ENCODE data around the gene CCL18.
"Not testable (repeated sequence)": the region's sequence is repeated elsewhere in the genome, so short reads cannot be mapped to it uniquely, and the experiment has no call there.

Gene CCL18

DNA sequence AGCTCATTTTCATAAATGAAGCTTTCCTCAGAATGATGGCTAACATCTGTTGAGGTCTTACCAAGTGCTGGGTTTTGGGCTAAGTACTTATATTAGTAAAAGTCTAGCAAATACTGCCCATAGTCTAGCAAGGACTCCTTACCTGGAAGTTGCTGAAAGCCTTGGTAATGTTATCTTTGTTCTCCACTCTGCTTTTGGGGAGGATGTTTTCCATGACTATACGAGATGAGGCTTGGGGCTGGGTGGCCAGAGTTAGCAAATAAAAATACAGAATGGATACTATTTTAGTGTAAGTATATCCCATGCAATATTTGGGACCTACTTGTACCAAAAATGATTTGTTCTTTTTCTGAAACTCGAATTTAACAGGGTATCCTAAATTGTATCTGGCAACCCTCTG is 7.7 kb downstream of the CCL18 start:
- DNase-seq (ENCODE audit: low read depth) = no peak

DNA sequence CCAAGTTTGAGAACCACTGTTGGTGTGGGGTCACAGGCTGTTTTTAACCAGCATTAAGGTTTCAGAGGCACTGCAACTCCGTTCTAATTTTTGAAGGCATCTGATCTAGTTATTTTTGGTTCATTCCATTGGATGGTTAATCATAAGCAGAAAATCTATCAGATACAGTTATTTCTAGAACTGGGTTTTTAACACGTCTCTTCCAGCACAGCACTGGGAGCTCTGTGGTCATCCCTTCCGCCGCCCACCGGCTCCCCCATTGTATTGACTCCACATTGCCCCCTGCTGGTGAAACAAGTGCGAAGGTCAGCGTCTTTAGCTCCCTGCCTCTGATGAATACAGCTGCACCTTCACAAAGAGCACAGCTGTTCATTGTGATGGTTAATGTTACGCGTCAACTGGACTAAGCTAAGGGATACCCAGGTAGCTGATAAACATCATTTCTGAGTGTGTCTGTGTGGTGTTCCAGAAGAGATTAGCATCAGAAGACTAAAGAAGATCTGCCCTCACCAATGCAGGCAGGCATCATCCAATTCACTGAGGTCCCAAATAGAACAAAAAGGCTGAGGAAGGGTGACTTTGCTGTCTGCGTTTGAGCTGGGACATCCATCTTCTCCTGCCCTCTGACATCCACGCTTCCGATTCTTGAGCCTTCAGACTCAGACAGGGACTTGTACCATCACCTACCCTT is 8.5 kb downstream of the CCL18 start:
- DNase-seq (ENCODE audit: low read depth) = no peak

DNA sequence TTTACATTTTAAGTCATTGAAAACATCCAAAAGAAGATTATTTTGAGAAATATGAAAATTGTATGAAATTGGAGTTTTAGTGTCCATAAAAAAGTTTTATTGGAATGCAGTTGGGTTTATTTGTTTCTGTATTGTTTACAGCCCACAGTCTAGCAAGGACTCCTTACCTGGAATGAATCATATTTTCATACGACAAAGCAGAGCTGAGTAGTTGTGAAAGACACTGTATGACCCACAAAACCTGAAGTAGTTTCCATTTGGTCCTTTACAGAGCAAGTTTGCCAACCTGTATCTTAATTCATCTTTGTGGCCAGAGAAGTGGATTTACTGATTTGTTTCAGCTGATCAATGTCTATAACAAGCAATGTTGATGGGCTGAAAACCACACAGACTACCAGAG is 10.3 kb downstream of the CCL18 start:
- no peak for DNase-seq (ENCODE audit: low read depth)

DNA sequence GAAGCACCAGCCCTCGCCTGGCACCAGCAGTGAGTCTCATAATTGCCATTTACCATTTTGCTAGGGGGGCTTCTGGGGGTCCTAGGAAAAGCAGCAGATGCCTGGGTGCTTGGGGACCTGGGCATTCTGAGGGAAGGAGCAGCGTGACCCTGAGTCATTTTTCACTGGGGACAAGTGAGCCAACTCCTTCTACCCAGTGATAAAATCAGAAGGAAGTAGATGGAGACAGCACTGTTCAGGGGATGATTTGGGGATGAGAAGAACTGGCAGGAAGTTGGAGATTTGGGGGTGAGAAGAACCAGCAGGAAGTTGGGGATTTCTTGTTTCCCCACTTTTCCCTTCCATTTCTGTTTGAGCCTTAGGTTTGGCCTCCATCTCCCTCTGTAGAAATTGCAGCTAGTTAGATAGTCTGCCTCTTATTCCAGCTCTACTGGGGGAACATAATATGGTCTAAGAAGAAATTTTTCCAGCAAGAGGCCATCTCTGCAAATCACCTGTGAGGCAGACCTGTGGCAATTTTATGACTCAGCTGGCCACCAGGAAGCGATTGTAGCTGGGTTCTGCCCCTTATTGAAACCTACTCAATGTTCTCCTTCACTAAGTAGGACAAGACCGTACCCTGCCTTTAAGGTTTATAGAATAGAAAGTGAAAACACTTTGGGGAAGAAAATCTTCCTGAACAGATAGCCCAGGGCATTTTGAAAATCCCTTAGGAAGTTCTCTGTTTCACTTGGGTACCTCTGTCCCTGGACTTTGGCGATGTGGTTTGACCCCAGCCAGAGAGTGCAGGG is 17.8 kb downstream of the CCL18 start:
- DNase-seq (ENCODE audit: low read depth) = not testable (repeated sequence)

DNA sequence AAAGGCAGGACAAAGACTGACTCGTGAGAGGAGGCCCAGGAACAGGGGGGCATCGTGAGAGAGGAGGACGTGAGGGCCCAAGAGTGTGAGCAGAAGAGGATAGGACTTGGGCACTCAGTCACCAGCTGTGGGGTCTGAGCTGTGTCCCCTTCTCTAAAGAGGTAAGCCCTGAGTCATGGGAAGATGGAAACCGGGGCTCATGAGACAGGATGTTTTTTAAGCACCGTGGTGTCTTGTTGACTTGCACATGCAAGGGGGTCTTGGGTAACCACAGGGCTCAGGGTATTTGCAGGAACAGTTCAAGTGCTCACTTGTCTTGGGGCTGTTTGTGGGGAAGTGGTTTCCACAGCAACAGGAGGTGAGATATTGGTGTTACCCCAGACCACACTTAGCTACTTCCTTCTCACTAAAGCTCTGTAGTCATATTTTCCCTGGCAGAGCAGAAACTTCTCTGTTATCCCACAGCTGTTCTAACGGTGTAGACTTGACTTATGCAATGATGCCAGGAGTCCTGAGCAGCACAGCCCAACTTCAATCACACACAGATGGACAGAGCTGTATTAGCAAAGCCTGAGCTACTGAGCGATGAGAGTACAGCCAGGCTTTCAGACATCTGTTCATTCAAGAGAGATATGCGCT is 18.5 kb downstream of the CCL18 start:
- DNase-seq (ENCODE audit: low read depth) = not testable (repeated sequence)

DNA sequence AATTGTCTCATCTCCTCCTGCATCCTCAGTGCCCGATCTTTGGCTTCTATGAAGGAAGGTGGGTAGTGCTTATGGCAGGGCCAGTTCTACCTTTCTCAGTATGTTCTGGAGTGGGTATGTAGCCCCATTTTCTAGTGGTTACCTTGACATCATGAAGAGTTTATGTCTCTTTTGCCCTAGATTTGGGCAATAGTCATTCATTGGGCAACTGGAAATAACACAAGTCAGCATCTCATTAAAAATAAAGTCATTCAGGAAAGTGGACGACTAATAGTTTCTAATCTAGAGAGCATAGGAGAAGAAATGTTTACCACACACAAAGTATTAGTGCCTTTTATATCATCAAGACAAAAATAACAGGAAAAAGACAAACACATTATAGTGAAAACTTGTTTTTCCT is 19.6 kb downstream of the CCL18 start:
- not testable (repeated sequence) for DNase-seq (ENCODE audit: low read depth)

DNA sequence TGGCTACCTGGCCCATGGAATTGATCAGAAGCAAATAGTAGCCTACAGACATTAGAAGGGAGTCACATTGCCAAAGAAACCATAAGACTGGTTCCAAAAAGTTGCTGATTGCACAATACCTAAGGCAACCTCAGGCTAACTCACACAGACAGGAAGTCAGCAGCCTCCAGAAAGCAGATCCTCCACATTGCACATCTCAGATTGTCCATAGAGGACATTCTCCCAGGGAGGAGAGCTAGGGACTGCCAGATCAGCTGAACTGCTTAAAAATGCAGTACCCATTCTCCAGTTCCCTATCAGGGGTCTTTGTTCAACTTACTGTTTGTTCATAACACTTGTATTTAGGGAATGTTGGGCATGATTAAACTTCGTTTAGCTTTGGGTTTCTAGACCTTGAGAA is 21.7 kb downstream of the CCL18 start:
- DNase-seq (ENCODE audit: low read depth) = no peak

DNA sequence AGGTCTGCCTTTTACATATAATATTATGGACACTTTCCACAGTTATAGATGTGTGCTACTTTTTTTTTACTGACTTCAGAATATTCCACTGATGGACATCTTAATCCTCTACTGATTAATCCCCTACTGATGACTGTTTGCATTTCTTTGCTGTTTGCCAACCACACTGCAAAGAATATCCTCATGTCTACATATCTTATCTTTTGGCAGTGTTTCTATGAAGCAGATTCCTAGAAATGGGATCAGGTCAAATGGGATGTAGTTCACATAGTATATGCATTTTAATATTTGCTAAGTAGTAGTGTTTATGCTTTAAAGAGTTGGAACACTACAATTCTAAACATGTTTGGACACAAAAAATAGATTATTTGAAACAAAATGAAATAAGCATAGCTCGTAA is 22.7 kb downstream of the CCL18 start:
- DNase-seq (ENCODE audit: low read depth) = no peak

DNA sequence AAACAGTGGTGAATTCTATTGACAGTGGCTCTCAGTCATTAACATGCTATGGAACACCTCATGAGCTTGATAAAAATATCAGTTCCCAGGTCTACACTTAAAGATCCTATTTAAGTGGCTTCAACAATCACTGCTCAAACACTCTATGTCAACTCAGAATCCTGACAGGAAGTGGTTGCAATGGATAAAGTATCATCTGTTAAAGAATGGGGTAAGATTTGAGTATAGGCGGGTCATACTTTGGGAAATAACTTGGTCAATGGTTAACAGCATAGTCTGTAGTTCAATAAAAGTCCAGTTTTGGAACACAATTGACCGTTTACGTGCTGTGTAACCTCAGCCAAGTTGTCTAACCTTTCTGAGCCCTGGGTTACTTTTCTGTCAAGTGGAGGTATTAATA is 23.4 kb downstream of the CCL18 start:
- not testable (repeated sequence) for DNase-seq (ENCODE audit: low read depth)

DNA sequence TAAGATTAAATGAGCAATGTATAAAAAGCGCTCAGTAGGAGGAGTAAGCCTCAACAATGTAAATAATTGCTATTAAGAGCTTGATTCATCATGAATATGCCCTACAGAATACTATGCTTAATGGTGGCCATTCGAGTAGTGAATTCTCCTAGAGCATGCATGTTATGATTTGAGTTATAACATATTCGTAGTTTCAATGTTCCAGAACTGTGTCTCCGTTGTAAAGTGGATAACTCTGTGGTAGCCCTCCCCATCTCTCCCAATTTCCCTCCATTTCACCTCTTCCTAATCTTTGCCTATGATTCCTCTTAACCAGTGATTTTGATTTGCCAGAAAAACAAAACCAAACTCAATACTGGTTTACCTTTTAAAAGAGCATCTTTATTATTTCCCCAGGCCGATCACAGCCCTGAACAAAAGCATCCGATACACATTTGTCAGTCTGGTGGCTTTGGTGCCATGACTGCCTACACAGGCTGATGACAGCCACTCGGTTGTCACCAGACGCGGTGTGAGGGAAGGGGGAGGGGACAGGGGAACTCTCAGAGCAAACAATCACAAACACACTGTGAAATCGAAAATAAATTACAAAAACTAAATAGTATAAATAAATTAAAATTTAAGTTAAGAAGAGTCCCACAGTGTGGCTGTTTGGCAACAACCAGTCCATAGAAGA is 24.0 kb downstream of the CCL18 start:
- not testable (repeated sequence) for DNase-seq (ENCODE audit: low read depth)

DNA sequence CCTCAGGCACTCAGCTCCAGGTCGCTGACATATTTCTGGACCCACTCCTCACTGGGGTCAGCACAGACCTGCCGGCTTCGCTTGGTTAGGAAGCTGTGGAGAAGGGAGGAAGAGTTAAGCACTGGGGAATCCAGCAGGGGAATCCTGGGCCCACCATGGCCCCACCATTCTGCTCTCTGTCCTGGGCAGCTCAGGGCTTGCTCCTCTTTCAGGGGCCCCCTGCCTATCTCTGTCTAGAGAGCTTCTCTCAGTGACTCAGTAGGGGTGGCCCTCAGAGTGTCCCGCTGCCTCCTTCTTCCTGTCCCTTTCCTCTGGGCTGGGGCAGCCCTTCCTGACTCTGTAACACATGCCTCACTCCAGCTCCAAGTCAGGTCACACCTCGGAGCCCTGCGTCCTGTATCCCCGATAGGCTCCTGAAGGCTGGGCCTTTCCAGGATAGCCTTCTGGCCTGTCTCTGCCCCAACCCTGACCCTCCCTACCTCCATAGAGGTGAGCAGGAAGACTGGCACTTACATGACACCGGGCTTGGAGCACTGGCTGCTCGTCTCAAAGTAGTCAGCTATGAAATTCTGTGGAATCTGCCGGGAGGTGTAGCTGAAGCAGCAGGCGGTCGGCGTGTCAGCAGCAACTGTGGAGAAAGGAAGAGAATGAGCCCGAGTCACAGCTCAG is 24.7 kb downstream of the CCL18 start:
- DNase-seq (ENCODE audit: low read depth) = no peak

DNA sequence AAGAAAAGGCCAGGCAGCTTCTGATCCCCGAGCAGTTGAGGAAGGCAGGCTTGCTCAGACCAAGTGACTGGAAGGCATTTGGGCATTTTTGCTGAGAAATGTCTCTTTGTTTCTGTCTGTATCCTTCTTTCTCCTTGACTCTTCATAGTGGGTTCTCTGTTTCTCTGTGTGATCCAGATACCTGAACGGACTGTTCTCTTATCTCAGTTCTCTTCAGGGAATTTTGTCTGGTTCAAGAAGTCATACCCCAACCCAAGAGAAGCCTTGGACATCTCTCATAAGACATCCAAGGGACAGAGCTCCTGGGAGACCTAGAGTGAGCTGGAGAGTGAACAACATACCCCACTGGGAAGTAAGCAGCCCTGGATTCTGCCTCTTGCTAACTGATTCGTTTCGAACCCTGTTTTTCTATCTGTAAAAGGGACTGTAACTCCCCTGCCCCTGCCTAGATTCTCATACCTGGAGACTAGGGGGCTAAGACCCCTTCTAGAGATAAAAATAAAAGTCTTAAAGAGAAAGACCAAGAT is 25.3 kb downstream of the CCL18 start:
- DNase-seq (ENCODE audit: low read depth) = no peak

DNA sequence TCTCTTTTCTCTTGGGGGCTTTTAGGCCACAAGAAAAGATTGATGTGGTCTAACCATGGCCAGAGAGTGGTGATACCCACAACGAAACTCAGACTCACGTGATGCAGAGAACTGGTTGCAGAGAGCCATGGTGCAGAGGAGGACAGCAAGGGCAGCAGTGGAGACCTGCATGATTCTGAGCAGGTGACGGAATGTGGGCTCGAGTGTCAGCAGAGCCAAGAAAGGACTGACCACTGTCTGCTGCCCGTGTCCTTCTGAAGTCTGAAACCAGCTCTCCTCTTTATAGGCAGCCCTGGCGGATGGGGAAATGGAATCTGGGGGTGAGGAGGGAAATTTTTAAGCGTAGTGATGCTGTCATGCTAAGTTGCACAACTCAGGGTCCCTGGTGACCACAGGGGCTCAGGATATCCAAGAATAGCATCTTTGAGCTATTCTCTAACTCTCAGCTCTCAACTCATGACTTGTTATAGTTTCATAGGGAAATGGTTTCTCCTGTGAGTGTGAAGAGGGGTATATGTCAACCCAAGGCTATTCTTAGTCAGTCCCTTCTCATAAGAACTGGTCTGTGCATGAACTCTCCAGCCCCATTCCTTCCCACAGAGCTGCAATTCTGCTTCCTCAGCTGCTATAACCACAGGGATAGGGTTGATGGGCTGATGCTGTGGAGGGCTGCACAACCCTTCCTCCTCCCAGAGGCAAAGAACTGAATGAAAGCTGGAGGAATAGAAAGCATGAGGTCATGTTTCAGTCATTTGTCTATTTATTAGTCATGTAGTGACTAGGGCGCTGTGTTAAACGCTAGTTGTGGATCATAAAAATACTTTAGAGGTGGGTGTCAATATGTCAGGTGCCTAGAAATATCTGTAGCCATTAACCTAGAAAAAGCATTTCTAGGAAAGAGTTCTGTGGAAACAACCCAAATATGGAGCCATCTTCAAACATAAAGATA is 26.1 kb downstream of the CCL18 start, which contains the start of gene CCL3:
CCL3 (minus strand) TSS at position 256 of the 949 bp plus-strand sequence; CDS start at position 171, 85 bp downstream.
- DNase-seq (ENCODE audit: low read depth) = no peak

DNA sequence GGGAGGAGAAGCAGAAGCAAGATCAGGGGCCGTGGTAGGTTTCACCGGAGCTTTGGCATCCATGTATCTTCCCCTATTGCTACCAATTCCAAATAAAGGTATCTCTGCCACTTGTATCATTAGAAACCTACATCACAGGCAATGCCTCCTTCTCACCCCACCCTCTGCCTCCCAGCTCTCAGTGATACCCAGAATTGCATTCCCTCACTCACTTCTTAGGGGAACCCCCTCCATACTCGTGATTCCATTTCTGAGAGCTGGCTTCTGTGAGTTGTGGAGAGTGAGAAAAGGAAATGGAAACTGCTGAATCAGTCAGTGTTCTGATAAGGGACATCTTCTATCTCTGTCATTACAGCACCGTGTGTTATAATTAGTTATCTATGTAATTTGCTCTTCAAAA is 28.2 kb downstream of the CCL18 start:
- no peak for DNase-seq (ENCODE audit: low read depth)

DNA sequence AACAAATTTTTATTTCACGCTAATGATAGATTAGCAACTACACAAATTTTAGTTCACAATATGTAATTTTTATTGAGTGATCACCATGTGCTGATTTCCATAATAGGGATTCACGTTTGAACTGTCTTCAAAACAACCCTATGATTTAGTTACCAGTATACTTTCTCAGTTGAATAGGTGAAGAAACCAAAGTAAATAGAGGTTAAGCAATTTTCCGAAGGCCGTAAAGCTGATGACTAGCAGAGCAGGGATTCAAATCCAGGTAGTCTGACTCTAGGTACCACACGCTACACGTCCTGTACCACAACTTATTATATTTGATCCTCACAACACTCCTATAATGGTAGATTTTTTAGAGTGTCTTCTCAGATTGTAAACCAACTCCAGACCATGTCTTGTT is 28.6 kb downstream of the CCL18 start:
- DNase-seq (ENCODE audit: low read depth) = not testable (repeated sequence)

DNA sequence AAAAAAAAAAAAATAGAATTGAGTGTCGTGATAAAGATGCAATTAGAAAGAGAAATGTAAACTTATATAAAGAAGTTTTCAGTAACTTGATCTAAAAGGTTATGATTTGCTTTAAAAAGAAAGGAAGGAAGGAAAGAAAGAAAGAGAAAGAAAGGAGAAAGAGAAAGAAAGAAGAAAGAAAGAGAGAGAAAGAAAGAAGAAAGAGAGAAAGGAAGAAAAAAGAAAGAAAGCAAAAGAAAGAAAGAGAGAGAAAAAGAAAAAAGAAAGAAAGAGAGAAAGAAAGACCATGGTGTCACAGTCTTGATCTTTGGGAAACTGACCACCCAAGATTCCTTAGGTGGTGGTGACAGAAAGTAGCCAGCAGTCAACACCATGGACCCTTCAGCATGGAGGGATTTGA is 30.2 kb downstream of the CCL18 start:
- DNase-seq (ENCODE audit: low read depth) = no peak

DNA sequence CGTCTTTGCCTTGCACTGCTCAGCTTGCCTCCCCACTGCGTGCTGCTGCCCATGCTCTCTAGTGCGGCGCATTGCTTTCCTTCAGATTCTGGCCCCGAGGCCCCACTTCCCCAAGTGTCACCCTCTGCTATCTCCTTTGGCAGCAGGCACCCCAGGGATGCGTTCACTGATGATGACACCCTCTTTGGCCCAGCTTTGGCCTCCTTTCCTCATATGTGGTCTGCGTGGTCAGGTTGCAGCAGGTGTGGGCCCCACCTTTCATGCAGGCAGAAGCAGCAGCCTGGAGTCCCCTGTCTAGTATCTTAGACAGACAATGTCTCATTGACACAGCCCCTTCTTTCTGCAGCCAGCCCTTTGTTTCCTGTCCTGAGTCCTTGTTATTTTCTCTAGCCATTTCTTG is 30.7 kb downstream of the CCL18 start:
- DNase-seq (ENCODE audit: low read depth) = no peak

DNA sequence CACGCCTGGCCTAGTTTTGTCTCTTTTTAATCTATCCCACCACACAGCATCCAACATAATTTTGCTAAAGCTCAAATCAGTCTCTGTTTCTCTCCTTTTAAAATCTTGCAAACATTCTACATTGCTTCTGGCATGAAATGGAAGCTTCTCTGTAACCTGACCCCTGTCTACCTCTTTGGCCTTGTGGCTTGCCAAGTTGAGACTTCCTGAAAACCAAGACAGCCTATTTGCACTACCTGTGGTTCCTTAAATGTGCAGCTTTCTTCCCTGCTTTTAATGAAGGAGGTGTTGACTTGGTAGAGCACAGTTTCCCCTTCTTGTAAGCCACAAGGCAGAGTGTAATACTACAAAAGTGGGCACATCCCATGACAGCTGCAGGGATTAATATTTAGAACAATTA is 31.9 kb downstream of the CCL18 start:
- DNase-seq (ENCODE audit: low read depth) = no peak

DNA sequence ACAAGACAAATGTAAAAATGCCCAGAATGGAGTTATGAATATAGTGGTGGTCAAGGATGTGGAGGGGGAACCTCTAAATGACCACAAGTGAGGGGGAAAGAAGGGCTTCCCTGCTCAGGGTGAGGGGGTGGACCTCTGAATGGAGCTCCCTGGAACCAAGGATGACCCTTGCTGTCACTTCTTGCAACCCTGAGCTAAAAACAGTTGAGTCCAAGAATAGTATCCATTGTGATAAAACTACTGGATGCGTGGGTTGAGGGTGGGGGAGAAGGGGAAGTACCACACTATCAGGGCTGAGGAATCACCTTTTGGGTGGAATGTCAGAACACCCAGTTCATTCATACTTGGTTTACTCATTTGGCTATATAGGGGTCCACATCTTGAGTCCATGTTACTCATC is 34.9 kb downstream of the CCL18 start:
- not testable (repeated sequence) for DNase-seq (ENCODE audit: low read depth)

DNA sequence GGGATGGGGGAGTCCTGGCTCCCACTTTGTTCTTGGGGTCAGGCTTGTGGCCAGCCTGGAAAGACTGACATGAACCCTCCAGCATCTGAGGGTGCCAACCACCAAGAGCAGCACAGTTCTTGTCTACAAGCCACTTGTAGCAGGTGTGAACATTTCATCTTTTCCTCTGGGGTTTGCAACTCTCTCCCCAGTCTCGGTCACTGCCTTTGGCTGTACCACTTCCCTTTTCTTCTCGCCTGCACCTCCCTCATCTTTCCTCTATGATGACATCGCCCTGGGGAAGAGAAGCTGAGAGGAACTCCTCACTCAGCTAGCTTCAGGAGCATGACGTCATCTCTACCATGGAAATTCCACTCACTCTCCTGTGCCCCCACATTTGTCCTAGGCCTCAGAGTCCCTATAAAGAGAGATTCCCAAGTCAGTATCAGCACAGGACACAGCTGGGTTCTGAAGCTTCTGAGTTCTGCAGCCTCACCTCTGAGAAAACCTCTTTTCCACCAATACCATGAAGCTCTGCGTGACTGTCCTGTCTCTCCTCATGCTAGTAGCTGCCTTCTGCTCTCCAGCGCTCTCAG is 39.4 kb downstream of the CCL18 start, which contains the start of gene CCL4:
CCL4 (plus strand) TSS at position 427 of the 575 bp plus-strand sequence; CDS start at position 506, 79 bp downstream.
- DNase-seq (ENCODE audit: low read depth) = not testable (repeated sequence)
